IPS-NIHi11 (cell line): Measurements from ENCODE around the gene CCL27.

Experiments used
- DNase-seq: peaks from one replicate; pipeline ENCODE4 v3.0.0; 2012; ENCODE audit warnings: mixed read lengths, low spot score

The CCL27 gene, protein sequence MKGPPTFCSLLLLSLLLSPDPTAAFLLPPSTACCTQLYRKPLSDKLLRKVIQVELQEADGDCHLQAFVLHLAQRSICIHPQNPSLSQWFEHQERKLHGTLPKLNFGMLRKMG

DNA sequence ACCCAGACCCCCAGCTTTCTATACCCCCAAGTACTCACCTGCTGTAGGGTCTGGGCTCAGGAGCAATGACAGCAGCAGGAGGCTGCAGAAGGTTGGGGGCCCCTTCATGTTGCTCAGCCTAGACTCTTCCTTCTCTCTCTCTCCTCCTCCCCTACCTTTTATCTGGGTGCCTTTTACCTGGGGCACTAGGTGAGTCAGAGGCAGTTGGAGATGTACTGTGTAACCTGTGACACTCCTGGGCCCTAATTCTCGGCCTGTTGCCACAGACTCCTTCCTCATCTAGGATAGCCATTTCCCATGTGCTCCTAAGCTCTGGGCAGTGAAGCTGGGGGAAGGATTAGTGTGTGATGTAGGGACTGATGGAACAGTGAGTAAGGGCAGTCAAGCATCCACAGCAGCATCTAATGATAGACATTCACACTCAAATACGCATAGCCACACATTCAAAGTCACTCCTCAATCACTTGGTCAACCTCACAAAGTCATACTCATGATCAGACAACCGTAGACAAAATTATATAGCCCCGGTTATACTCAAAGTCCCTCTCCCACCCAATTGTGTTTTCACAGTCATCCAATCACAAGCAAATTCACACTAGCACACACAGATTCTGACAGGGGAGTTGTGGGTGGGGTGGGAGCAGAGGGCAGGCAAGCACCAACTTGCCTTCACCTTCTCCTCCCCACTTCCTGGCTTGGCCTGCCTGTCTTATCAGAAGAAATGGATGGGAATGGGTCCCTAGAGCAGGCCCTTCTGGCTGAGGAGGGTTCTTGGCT lies at the start of gene CCL27:
Gene CCL27, minus strand, starts transcription at position 132 of the 777 bp plus-strand sequence. Its CDS starts 24 bp downstream, at position 108.
- DNase-seq: no peak

DNA sequence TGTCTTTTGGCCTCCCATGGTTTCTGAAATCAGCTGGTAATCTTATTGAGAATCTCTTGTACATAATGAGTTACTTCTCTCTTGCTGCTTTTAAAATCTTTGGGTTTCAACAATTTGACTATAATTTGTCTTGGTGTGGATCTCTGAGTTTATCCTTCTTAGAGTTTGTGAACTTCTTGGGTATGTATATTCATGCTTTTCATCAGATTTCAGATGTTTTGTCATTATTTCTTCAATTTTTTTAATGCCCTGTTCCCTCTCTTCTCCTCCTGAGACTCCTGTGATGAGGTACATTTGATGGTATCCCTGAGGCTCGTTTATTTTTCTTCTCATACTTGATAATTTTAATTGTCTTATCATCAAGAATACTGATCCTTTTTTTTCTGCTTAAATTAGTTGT lies 49.7 kb upstream of the CCL27 start:
- DNase-seq: no peak

DNA sequence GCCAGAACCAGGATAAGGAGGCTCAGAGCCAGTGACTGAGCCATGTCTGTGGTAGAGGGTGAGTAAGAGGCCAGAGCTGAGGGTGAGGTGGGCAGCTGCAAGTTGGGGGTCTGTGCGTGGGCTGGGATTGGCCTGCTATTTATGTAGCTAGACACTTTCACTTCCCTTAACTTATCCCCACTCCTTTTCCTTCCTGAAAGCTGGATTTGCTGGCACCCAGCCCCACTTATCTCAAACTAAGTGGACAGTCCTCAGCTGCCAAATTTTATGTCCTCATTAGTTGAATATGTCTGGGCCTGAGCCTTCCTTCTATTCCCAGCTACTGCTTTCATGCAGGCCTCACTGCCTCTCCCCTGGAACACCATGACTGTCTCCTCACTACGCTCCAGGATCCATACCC lies 47.6 kb upstream of the CCL27 start, which contains the start of gene CCL21:
Gene CCL21, minus strand, starts transcription at position 114 of the 400 bp plus-strand sequence. Its CDS starts 70 bp downstream, at position 44.
- no peak for DNase-seq

DNA sequence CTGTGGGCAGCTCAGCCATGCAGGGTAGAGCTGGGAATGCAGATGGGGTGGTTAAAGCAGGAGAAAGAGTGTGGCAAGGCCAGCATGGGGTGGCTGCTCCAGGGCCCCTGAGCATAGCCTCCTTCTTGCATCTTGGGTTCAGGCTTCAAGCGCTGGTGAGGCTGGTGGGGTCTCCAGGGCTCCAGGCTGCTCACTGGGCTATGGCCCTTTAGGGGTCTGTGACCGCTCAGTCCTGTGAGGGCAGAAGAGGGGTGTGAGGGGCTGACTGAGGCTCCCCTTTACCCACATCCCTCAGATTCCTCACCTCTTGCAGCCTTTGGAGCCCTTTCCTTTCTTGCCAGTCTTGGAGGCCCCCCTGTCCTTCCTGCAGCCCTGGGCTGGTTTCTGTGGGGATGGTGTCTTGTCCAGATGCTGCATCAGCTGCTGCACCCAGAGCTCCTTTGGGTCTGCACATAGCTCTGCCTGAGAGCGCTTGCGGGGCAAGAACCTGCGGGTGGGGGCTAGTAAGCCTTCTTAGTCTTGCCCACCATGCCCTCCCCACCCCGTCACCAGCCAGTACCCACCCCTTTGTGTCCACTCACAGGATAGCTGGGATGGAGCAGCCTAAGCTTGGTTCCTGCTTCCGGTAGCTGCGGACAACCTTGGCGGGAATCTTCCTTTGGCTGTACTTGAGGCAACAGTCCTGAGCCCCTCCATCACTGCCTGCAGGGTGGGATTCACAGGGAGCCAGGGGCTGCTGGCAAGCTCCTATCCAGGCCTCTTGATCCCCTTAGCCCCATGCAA lies 46.9 kb upstream of the CCL27 start:
- no peak for DNase-seq

DNA sequence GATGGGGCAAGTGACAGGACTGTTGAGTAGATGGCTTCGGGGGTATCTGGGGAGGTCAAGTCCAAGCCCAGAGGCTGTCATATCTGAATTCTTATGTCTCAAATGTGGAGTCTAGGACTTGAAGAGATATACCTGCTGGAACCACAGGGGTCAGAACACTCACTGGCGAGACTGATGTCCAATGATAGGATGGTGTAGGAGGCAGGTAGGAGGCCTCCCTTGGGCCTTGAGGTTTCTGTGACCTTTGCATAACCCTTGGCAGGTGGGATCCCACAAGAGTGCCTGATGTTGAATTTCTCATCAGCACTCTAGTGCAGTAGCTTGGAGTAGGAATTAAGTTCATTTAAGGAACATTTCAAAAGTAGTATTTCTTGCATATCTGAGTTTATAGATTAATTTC lies 44.7 kb upstream of the CCL27 start:
- DNase-seq: no peak

DNA sequence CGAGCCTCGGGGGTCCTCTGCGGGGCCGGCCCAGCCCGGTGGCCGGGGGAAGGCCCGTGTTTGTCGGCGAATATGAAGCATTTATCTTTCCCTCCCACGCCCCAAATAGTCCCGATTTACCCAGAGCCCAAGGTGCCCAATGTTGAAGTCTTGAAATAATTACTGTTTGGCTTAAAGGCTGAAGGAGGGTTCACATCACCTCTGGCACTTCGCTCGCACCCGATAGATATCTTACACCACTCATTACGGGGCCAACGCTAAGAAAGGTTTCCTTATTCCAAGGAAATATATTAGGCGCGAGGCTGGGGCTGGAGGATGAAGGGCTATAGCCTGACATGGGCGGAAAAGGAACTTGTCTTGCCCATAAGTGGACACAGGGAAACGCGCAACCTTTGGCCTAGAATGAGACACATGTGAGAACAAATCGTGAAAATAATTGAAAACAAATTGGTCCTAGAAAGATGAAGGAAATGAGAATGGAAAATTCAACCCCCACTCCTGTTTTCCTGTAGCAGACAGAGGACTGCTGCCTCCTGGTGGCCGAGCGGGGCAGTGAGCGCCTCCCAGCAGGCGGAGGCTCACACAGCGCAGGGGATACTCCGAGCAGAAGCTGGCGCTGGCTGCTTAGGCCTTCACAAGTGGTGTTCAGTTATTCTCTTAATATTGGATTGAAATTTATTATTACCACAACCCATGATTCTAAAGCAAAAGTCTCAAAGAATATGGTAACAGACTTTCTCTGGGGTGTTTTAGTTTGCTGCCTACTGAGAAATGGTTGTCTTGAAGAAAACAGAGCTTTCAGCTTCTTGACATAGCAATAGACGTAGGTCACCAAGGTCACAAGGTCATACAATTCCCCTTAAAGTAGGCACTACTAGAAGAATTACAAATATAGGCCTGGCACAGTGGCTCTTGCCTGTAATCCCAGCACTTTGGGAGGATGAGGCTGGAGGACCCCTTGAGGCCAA lies 39.6 kb upstream of the CCL27 start:
- peak; percentile 89 for DNase-seq

DNA sequence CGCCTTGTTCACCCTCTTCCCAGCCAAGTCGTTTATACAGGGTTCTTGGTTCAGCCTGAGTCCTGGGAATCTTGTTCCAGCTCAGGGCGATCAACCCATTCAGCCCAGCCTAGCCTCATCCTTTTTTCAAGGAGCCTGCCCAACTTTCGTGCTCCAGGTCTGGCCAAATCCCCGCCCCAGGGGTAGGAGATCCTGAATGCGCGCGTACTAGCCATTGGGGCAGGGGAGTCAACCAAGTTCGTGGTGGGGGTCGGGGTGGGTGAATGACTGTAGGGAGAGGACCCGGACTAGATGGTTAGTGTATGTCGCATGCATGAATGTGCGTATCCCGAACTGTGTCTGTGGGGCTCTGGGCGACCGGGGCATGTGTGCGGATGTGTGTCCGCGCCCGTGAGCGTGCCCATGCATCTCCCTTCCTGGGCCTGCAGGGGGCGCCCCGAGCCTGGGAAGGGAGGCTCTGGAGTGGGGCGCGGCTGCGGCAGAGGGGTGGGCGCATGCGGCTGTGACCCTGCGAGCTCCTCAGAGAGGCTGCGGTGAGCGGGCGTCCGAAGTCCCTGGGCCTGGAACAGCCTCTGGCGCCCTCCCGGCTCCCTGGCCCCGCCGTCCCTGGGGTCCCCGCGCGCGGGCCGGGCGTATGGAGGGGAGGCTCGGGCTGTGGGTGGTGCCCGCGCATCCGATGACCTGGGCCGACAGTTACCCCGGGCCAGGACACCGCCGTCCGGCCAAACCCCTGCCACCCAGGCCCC lies 38.7 kb upstream of the CCL27 start:
- peak; percentile 94 for DNase-seq

DNA sequence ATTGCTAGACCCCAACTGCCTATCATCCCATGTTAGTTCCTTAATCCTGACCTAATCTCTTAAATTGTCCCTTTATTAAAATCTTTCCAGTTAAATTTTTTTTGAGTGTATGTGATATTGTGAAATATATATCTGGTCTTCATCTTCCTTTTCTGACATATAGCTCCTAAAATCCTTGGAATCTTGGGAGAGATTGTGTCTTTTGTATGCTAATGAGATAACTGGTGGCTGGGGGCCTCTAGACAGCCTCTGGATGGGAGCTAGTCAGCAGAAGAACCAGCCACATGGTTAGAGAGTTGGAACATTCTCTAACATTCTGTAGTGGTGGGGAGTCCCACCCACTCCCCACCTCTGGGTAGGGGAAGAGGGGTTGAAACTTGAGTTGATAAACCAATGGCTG lies 32.4 kb upstream of the CCL27 start:
- no peak for DNase-seq

DNA sequence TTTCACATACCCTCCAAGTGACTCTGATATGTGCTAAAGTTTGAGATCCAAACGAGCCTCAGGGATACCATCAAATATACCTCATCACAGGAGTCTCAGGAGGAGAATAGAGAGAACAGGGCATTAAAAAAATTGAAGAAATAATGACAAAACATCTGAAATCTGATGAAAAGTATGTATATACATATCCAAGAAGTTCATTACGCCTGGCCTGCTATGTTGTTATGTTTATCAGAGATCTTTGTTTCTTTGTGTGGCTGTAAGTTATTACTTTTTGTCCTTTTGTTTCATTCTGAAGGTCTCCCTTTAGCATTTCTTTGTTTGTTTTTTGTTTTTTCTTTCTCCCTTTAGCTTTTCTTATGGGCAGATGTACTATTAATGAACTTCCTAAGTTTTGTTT lies 31.1 kb upstream of the CCL27 start:
- DNase-seq: no peak

DNA sequence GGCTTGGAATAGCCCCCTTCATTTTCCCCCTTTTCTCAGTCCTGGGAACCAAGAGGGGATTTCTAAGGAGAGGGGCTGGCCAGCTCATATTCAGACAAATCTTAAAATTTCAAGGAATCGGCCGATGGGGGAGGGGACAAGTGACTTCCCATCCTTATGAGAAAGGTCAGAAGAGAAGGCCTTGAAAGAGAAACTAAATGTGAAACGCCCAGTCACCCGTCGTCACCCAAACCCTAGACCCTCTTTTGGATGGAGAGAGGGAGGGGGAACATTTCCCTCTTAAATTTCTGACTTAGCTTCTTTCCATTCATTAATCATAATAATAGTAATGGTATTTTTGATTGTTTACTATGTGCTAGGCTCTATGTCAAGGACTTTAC lies 29.5 kb upstream of the CCL27 start:
- DNase-seq: no peak

DNA sequence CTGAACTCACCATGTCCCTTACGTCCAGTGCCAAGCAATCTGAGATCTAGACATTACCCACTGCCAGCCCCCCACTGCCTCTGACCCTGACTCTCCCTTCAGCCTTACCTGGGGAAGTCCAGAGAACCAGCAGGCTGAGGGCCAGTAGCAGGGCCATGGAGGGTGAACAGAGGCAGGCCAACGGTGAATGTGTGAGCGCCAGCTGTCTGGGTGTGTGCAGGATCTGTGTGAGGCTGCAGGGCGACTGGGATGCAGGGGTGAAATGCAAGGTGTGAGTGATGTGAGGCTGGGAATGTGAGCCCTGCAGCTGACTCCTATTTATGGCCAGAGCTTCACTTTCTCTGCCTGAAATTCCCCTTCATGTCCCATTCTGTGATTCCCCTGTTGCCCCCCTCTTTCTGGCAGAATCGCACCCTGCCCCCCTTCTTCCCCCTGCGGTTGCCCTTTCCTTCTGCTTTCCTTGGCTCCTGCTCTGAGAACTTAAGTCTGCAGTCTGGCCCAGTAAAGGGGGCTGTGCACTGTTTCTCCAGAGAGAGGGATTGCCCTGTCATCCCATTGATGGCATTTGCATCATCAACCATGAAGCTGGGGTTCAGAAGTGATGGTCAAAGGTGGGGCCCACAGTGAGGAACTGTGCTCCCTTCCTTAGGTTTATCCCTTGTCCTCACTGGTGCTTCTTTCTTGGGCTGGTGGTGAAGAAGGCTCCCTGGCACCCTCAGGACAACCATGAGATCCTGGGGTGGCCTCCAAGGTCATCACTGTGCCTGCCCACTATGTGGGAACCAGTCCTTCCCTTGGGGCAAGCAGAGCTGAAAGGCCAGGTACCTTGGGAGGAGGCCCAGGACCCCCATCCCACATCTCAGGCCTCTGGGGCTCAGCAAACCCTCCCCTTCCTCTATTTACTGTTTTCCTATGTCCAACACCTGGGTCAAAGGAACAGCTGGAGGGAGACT lies 28.8 kb upstream of the CCL27 start, which contains the start of gene CCL19:
Gene CCL19, minus strand, starts transcription at position 294 of the 953 bp plus-strand sequence. Its CDS starts 137 bp downstream, at position 157.
- DNase-seq: no peak

DNA sequence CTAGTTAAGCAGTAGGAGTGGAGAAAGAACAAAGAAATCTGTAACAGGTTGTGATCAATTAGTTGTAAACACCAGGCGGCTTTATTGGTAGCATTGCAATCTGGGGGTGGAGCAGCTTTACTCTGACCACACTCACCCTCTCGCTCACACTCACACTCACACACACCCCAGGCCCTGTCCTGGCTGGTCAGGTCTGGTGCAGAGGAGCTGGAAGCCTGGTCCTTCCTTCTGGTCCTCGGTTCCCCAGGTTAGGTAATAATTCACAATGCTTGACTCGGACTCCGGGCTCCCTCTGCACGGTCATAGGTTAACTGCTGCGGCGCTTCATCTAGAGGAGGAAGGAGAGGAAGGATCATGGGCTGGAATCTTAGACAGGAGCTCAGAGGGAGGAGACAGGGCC lies 27.1 kb upstream of the CCL27 start:
- DNase-seq: no peak

DNA sequence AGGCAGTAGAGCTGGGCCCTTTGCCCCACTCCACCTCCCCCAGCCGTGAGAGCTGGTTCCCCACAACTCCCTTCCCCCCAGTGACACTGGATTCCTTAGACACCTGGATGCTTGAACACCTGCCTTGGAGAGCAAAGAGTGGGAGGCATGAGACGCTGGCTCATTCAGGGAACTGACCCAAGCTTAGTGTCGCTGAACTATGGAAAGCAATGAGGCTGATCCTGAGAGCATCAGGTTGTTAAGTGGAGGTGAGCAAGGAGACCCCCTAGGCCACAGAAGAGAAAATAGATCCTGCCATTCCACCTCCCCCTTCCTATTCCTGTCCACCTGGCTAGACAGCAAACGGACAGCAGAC lies 26.6 kb upstream of the CCL27 start:
- no peak for DNase-seq

DNA sequence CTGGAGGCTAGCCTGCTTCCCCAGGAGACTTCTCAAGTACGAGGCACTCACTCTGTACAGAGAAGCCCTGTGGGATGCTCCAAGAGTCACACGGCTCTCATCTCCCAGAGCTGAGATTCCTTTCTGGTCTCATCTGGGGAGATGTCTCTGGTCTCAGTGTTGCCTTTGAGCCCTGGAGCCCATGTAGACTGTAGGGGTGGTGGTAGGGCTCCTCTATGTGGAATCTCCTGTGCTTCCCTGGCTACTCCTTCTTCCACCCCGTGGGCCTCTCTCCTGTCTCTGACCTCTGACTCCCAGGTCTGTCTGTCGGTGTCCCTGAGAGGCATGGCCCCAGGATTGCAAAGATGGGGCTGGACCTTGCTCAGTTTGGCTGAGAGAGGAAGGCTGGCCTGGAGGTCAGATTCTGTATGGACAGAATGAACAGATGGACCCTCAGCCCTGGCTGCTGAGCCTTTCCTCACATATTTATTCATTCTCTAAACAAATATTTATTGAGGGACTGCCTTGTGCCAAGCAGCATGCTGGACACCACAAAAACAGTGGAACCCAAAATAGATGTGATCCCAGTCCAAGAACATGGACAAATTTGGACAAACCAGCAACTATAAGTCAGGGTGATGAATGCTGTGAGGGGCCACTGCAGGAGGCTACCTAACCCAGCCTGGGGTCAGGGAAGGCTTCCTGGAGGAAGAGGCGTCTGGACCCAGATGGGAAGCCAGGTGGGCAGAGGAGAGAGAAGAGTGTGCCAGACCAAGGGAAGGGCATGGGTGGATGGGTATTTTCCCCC lies 26.1 kb upstream of the CCL27 start:
- no peak for DNase-seq

DNA sequence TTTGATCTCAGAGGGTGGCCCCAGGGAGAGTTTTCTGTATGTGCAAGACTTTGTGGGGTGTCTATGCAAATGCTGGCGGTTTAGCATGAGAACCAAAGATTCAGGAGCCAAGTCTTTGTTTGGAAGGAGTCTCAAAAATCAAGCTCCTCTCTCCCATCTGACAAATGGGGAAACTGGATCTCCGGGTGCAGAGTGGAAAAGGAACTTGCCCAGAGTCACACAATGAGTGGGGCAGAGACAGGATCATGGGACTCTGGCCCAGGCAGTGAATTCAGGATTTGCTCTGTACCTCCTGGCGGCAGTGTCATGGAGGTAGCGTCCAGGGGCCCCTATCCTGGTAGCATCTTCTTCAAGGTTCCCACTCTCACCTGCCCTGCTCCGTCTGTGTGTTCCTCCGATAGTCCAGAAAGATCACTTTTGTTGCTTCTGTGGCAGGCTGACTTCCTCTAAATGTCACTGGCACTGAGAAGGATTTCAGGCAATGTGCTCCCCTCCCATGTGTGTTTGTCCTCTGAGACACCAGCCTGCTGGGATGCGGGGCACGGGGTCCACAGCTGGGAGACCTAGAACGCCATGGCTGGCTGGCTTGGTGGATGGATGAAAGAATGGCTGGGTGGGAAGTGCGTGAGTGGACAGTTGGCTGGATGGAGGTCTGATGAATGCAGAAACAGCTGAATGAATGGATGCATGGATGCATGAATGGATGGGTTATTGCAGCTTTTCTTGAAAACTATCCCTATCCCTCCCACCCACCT lies 25.0 kb upstream of the CCL27 start:
- DNase-seq: no peak

DNA sequence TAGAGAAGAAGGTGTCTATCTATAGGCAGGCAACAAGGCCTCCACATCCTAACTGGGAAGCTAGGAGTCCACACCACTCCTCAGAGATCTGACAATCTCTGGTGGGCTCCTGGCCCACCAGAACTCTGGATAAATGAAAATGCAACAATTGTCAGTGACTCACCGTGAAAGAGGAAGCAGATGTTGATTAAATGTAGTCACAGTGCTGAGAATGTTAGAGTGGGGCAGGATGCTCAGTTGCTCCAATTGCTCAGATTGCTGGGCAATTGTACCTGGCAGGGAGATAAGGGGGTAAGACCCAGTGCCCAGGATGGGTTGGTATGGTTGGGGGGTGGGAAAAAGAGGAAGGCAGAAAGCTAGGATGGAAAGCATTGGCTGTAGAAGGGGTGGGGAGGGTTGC lies 24.3 kb upstream of the CCL27 start:
- no peak for DNase-seq

DNA sequence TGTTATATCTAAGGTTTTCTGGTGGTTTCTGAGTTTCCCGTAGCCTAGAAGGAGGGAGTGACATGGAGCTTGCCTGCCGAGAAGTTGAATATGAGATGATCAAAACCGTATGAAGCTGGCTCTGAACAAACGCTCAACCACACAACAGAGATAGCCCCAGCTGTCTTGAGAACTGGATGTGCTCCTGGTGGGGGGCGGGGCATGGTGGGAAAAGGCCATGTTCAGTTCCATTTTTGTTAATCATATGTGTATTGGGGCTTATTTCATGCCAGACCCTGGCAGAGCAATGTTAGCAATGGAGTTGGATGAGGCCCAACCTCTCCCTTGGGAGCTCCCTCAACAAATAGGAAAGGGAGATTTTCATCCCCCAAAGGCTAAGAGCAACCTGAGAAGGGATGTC lies 23.8 kb upstream of the CCL27 start:
- no peak for DNase-seq

DNA sequence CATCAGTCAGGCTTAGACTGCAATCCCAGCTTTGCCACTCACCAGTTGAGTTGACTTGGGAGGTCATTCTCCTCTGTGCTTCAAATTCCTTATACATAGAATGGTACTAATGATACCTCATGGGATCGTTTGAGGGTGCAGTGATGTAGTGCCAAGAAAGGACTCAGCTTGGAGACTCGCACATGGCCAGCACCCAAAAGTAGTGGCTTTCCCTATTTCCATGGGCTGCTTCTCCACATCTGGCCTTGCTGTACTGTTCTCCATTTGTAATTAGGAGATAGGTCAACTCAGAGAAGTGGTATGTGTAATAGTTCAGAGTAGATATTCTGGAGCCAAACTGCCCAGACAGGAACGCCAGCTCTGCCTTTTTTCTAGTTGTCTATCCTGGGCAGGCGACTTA lies 23.1 kb upstream of the CCL27 start:
- no peak for DNase-seq
